GM19455 (cell line): Measurements from ENCODE around the gene MAP4K5.
"Not testable (repeated sequence)": the region's sequence is repeated elsewhere in the genome, so short reads cannot be mapped to it uniquely, and the experiment has no call there.

ENCODE experiments used
- ATAC-seq: cut with Tn5 transposase; IDR thresholded peaks from one replicate; pipeline ENCODE4 v1.9.1; 2021; ENCODE audit not compliant: unreplicated experiment

Gene MAP4K5

GRCh38 chr14:50533241-50533705 lies 904 bp upstream of the MAP4K5 start:
- ATAC-seq, result no peak

- ATAC-seq, result peak; percentile 55
Observed at GRCh38 chr14:50531595-50532501, 521 bp downstream of the MAP4K5 start.

- ATAC-seq, result no peak
Observed at GRCh38 chr14:50530794-50531365, 1.5 kb downstream of the MAP4K5 start.

- no peak for ATAC-seq
Observed at GRCh38 chr14:50530358-50530757, 2.0 kb downstream of the MAP4K5 start.

GRCh38 chr14:50529288-50530179 lies 2.8 kb downstream of the MAP4K5 start:
- no peak for ATAC-seq

- ATAC-seq, result no peak
Observed at GRCh38 chr14:50528000-50528399, 4.4 kb downstream of the MAP4K5 start.

GRCh38 chr14:50524731-50525515 lies 7.4 kb downstream of the MAP4K5 start:
- ATAC-seq, result no peak

GRCh38 chr14:50524060-50524459 lies 8.3 kb downstream of the MAP4K5 start:
- peak; percentile 42 for ATAC-seq

GRCh38 chr14:50523271-50524041 lies 8.9 kb downstream of the MAP4K5 start:
- ATAC-seq, result no peak

GRCh38 chr14:50521912-50522341 lies 10.4 kb downstream of the MAP4K5 start:
- peak; percentile 61 for ATAC-seq

- ATAC-seq, result peak; percentile 56
Observed at GRCh38 chr14:50520947-50521815, 11.2 kb downstream of the MAP4K5 start.

GRCh38 chr14:50516091-50516490 lies 16.3 kb downstream of the MAP4K5 start:
- ATAC-seq, result no peak

- no peak for ATAC-seq
Observed at GRCh38 chr14:50512463-50512862, 19.9 kb downstream of the MAP4K5 start.

GRCh38 chr14:50510157-50510556 lies 22.2 kb downstream of the MAP4K5 start:
- ATAC-seq, result no peak

- not testable (repeated sequence) for ATAC-seq
Observed at GRCh38 chr14:50507078-50507477, 25.3 kb downstream of the MAP4K5 start.

- no peak for ATAC-seq
Observed at GRCh38 chr14:50501642-50502041, 30.7 kb downstream of the MAP4K5 start.

GRCh38 chr14:50497351-50497750 lies 35.0 kb downstream of the MAP4K5 start:
- no peak for ATAC-seq

GRCh38 chr14:50489851-50490250 lies 42.5 kb downstream of the MAP4K5 start:
- no peak for ATAC-seq

- ATAC-seq, result no peak
Observed at GRCh38 chr14:50488521-50488920, 43.8 kb downstream of the MAP4K5 start.
